SHP77 (cell line): ENCODE data around the gene CCL25.
"Not testable (repeated sequence)": the region's sequence is repeated elsewhere in the genome, so short reads cannot be mapped to it uniquely, and the experiment has no call there.

Experiments used
- DNase-seq, 2 experiments: peaks; one replicate each; lab custom pipeline; 2025; lab: John Stamatoyannopoulos, UW

The CCL25 gene

GRCh38 chr19:8085598-8086408, 33.2 kb downstream of the CCL25 start:
- DNase-seq = peak; percentile 73 to 86

GRCh38 chr19:8086849-8087248, 34.3 kb downstream of the CCL25 start:
- no peak for DNase-seq

GRCh38 chr19:8087876-8088275, 35.3 kb downstream of the CCL25 start:
- no peak for DNase-seq

- no peak for DNase-seq
Measured at GRCh38 chr19:8088752-8089663, 36.4 kb downstream of the CCL25 start.

- no peak for DNase-seq
Measured at GRCh38 chr19:8089664-8090601, 37.4 kb downstream of the CCL25 start.

- DNase-seq = no peak
Measured at GRCh38 chr19:8090950-8091349, 38.4 kb downstream of the CCL25 start.

GRCh38 chr19:8093740-8094139, 41.2 kb downstream of the CCL25 start:
- DNase-seq = no peak

- no peak for DNase-seq
Measured at GRCh38 chr19:8094336-8094735, 41.8 kb downstream of the CCL25 start.

GRCh38 chr19:8095354-8095886, 42.9 kb downstream of the CCL25 start:
- no peak for DNase-seq

GRCh38 chr19:8096071-8096470, 43.5 kb downstream of the CCL25 start:
- no peak for DNase-seq

- no peak for DNase-seq
Measured at GRCh38 chr19:8097198-8097597, 44.6 kb downstream of the CCL25 start.

GRCh38 chr19:8097681-8098567, 45.4 kb downstream of the CCL25 start:
- DNase-seq = no peak

- no peak for DNase-seq
Measured at GRCh38 chr19:8101311-8101710, 48.8 kb downstream of the CCL25 start.

- DNase-seq = not testable (repeated sequence)
Measured at GRCh38 chr19:8101910-8102309, 49.4 kb downstream of the CCL25 start.

- DNase-seq = no peak
Measured at GRCh38 chr19:8105471-8105870, 52.9 kb downstream of the CCL25 start.

- no peak for DNase-seq
Measured at GRCh38 chr19:8107301-8107903, 54.8 kb downstream of the CCL25 start.

- no peak for DNase-seq
Measured at GRCh38 chr19:8108560-8109445, 56.2 kb downstream of the CCL25 start.

GRCh38 chr19:8109455-8109854, 56.9 kb downstream of the CCL25 start:
- no peak for DNase-seq
